H4 (cell line): ENCODE results near the gene MPC2. TPM values are rescaled to one million over a fixed set of nuclear protein-coding genes. Genes with fewer than 3 reads are reported as not detected.
"Not testable (repeated sequence)": the region's sequence is repeated elsewhere in the genome, so short reads cannot be mapped to it uniquely, and the experiment has no call there.

Experiments
- DNase-seq: peaks from one replicate; pipeline ENCODE4 v3.0.0-alpha.2; 2015; ENCODE audit warnings: low spot score
- total RNA-seq: library from RNA; depleted of rRNA; stranded (reverse); fragments of >200 nt; shearing (Covaris generic); gene quantifications from 2 replicates; pipeline ENCODE4 v1.2.3, GENCODE V29; 2014

Gene MPC2
- total RNA-seq, 1 experiment from 2014 or later: 52.2 TPM

GRCh38 chr1:167934426-167935215 lies 2.3 kb downstream of the MPC2 start:
- DNase-seq: no peak

DNA sequence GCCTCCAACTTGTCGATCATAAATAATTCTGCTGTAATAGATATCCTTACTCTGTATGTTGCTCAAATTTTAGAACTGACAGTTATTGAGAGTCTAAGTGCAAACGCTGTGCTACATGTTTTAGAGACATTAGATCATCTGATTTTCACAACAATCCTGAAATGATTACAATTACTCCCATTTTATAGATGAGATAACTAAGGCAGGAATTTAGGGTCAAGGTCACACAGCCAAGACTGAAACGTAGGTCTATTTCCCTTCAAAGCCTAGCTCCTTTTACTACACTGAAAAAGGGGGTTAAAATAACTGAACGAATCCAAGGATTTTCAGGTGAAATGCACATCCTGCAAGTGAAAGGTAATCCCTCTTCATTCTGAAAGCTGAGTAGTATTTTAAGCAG lies 3.1 kb downstream of the MPC2 start:
- DNase-seq: no peak

DNA sequence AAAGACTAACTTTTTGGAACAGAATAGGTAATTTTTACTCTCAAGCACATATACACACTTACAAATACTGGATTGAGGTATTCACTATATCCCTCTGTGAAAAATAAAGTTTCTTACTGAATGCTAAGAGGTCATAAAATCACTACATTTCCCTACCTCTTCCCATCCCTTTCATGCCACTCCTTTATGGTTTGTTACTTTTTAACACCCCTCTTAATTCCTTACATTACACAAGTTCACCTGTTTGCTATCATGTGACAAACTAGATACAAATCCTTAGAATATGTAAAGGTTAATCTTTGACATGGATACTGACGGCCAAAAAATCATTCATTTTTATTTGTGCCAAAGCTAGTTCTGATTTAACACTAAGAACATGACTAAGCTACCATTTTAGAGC lies 7.1 kb downstream of the MPC2 start:
- no peak for DNase-seq

DNA sequence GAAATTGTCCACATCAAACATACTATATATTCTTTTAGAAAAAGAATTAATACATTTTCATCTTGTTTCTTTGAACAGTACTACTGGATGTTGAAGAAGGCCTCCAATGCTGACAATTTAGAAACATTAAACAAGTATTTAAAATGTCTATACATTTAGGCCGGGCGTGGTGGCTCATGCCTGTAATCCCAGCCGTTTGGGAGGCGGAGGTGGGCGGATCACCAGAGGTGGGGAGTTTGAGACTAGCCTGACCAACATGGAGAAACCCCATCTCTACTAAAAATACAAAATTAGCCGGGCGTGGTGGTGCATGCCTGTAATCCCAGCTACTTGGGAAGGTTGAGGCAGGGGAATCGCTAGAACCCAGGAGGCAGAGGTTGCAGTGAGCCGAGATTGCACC lies 8.0 kb downstream of the MPC2 start:
- DNase-seq: not testable (repeated sequence)

DNA sequence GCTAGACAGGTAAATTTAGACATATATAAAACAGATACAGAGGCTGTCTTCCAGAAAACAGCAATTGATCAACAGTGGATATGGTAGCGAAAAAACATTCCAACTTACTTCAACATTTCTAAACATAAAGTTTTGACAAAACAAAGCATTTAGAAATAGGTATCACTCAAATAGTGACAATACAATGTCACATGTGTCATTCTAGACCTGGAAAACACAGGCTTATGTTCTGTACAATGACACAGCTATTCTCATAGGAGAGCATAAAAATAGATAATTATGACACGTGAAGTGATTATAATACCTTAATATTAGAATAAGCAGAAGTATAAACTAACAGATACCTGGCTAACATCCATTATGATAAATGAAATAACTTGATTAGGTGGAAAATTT lies 8.4 kb downstream of the MPC2 start:
- DNase-seq: no peak

DNA sequence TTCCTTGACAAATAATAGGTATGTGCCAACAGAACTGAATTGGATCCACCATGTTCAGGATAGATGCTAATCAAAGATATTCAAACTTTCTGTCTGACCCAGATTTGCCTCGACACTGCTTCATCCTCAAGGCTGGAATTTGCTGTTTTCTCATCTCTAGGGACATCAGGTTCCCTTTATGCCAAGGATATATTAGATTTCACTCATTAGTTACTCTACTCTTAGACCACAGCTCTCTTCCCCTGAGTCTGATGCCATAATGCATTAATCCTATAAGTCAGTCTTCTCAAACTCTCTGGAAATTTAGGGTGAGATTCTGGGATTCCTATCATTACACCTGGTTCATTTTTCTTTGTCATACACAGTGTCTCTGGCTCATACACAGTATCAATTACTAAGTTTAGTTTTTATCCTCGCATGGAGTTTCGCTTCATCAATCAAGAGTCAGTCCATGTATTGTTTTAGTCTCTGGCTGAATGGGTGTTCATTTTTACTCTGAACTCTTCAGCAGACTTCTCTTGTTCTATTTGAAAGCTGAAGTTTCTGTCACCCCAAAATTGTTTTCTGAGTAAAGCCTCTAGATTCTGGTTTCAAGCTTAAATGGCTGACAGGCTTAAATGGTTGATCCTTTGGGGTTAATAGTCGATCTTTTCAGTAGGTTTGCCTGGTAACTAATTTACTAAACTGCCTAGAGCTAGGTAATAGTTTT lies 9.7 kb downstream of the MPC2 start:
- no peak for DNase-seq

- no peak for DNase-seq
Observed at GRCh38 chr1:167926486-167926997, 10.3 kb downstream of the MPC2 start.

- no peak for DNase-seq
Observed at GRCh38 chr1:167924543-167925231, 12.2 kb downstream of the MPC2 start.

DNA sequence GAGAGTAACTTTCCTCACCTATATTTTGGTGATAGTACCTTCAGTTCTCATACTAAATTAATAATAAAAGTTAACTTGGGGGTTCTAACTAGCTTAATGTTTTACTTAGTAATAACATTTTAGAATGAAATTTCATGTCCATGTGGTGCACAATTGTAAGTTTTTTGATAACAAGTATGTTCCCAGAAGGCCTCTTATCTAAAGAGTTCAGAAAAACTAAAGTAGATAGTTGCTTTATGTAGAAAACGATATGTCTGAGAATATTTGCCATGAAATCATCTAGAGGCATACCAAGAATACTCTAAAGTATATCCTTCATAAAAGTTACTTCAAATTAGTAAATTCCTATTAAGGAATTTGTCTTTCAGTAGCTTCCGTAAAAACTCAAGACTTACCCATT lies 12.8 kb downstream of the MPC2 start:
- DNase-seq: no peak

DNA sequence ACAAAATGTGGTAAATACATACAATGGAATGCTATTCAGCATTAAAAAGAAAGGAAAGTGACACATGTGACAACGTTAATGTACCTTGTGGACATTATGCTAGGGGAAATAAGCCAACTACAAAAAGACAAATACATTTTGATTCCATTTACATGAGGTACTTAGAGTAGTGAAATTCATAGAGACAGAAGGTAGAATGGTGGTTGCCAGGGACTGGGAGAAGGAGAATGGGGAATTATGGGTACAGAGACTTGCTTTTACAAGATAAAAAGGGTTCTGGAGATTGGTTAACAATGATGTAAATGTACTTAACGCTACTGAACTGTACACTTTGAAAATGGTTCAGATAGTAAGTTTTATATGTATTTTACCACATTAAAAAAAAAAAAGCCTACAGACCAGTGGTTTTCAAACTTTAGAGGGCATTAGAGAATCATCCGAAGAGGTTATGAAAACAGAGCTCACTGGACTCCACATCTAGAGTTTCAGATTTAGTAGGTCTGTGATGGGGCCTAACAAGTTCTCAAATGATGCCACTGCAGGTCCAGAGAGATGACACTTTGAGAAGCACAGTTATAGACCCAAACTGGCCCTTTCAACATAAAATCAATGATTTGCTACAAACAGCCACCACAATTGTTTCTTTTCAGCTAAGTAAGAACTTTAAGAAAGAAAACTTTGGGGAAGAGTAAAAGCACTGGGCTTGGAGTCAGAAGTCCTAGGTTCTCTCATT lies 13.4 kb downstream of the MPC2 start:
- DNase-seq: no peak

- no peak for DNase-seq
Observed at GRCh38 chr1:167922611-167923074, 14.2 kb downstream of the MPC2 start.

DNA sequence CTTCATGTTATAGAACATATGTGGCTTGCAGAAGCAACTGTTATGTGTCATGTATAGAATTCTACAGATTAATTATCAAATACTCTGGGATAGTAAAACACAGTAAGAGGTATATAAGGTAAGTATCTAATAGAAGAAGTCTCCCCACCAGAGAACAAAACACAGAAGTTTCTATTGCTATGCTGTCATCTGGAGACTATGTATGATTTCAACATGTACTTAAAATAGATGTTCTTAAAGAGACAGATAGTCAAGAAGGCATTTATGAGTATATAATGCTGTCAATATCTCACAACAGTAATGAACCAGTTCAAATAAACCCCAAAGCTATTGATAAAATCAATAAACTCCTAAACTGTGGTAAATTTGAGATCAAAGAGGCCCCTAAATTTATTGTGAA lies 14.8 kb downstream of the MPC2 start:
- no peak for DNase-seq

GRCh38 chr1:167916766-167917511 lies 19.9 kb downstream of the MPC2 start:
- DNase-seq: no peak

DNA sequence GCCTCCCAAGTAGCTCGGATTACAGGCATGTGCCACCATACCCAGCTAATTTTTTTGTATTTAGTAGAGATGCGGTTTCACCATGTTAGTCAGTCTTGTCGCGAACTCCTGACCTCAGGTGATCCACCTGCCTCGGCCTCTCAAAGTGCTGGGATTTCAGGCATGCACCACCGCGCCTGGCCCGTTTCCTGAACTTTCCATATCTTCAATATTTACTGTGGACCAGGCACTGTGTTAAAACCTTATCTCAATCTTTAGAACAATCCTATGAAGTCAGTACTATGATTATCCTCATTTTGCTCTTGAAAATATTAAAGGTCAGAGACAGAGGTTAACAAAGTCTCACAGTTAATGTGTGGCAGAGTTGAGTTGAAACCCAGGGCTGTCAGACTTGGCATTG lies 21.3 kb downstream of the MPC2 start:
- DNase-seq: no peak

DNA sequence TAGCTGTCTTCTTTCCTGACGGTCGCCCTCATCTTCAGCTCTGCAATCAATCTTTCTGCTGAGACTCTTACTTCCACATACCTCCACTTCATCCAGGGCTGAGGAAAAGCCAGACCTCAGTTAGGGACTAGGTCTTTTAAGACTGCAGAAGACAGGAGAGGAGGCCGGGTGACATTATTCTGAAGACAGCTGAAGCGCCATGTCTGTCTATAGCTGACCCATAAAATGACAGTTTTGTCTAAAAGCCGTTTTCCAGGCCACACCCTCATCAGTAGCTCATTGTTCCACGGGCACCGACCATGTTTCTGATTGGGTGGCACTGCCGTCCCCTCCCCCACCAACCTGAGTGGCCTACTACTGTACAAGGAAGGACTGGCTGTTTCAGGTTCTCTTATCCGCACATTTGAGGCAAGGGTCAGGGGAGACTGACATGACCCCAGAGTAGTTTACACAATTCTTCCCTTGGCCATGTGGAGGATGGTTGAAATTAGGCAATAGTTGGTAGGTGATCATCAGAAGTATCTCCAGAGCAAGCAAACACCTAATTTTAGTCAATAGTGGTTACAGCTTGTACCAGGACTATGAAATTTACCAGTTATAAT lies 22.9 kb downstream of the MPC2 start, which contains the start of gene ADCY10:
Gene ADCY10 (minus strand): TSS at position 240 of the 602 bp plus-strand sequence. CDS start 8,994 bp downstream, outside the sequence.
- no peak for DNase-seq

DNA sequence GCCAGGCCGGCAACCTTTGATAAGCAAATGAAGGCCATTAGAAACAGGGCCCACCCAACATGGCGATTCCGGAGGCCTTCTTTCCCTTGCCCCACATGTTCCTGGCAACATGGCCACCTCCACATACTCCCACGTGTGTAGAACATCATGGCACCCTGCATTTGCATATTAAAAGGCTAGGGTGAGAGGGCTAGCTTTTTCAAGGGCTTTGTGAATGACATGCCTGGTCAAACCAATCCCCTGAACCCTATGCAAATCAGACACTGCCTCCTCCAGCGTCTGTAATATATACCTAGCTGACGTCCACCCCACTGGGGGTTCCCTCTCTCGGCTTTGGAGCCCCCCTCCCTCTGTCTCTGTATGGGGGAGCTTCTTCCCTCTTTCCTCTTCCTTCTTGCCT lies 24.6 kb downstream of the MPC2 start:
- DNase-seq: no peak

- no peak for DNase-seq
Observed at GRCh38 chr1:167911413-167911812, 25.5 kb downstream of the MPC2 start.

DNA sequence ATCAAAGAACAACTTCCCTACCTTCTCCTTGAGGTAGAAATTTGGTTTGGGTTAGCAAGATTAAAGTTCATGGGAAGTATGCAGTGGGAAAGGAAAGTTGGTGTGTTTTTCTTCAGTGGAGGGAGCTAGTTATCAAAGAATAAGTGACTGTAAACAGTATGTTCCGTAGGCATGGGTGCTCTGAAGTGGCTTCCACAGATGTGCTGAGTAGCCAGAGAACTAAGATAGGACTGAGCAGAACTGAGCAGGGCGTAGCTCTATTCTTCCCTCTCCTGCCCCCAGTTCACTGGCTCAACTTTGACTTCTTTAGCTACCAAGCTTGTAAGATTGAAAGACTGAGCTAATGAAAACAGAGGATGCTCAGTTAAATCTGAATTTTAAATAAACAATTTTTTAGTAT lies 26.3 kb downstream of the MPC2 start:
- DNase-seq: no peak

- no peak for DNase-seq
Observed at GRCh38 chr1:167909691-167910180, 27.1 kb downstream of the MPC2 start.

DNA sequence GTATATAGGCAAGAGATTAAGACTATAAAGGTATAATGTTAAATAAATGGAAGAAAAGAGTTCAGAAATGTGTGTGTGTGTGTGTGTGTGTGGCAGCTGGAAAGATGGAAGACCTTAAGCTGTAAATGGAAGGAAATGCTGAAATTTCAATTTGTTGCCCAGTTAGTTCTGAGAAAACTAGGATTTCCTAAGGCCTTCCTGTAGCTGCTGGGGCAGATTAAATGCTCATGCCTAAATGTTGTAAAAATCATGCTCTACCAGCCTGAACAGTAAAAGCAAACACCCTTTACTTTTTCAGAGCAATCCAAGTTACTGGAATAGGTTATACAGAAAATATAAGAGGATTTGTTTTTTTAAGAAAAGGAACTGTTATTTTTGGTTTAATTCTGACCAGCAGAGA lies 31.2 kb downstream of the MPC2 start:
- DNase-seq: no peak
